ENCODE measurements around the gene KCNAB1.

DNA sequence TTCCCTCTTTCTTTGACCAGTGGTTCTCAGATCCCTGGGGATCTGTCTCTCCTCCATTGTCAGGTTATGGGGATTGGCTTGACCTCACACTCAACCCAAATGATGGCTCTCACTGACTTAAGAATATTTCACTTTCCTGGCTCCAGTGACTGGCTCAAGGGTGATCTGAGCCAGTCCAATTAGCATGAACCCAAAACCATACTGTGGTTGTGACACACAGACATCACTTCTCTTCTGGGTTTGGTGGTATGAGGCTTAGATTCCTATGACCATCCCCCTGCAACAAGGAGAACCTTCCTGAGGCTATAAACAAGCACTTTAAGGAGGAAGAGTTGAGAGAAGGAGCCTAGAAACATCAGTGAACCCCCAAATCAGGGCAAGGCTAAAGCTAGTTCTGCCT lies 85.8 kb downstream of the KCNAB1 start:
- TF ChIP-seq POLR2A (IDR thresholded peaks at IDR 0.05; ENCODE audit: low read length) (no peak), GATA1 (IDR thresholded peaks at IDR 0.05; ENCODE audit: low read depth, low read length) (no peak)

All from erythroblast (primary cell).